GM21423 (cell line): Measurements from ENCODE around the gene PIH1D1.
A peak's percentile ranks its signal among the peaks of the same experiment; 100 is the strongest.
"Not testable (repeated sequence)": the region's sequence is repeated elsewhere in the genome, so short reads cannot be mapped to it uniquely, and the experiment has no call there.

Source experiments
- ATAC-seq: cut with Tn5 transposase; IDR thresholded peaks from one replicate; pipeline ENCODE4 v1.9.1; 2021; ENCODE audit warnings: mild to moderate bottlenecking, moderate library complexity; ENCODE audit not compliant: unreplicated experiment

Gene PIH1D1

GRCh38 chr19:49456326-49456725, 4.7 kb upstream of the PIH1D1 start:
- no peak for ATAC-seq

- no peak for ATAC-seq
These were observed 4.2 kb upstream of the PIH1D1 start for GRCh38 chr19:49455773-49456172.

GRCh38 chr19:49453757-49454240, 2.2 kb upstream of the PIH1D1 start:
- ATAC-seq, result no peak

GRCh38 chr19:49453013-49453756, 1.6 kb upstream of the PIH1D1 start, which contains the start of gene ALDH16A1:
Gene ALDH16A1, plus strand, starts transcription at chr19:49453225. Its CDS starts 107 bp downstream, at chr19:49453332.
- ATAC-seq, result peak; percentile 83

GRCh38 chr19:49450405-49450804, 1.2 kb downstream of the PIH1D1 start:
- ATAC-seq, result no peak

- no peak for ATAC-seq
These were observed 3.2 kb downstream of the PIH1D1 start for GRCh38 chr19:49448432-49448786.

GRCh38 chr19:49447485-49448431, 3.9 kb downstream of the PIH1D1 start:
- no peak for ATAC-seq

- no peak for ATAC-seq
These were observed 5.6 kb downstream of the PIH1D1 start for GRCh38 chr19:49445997-49446396.

- not testable (repeated sequence) for ATAC-seq
These were observed 7.4 kb downstream of the PIH1D1 start for GRCh38 chr19:49444100-49444700.

- ATAC-seq, result peak; percentile 86
These were observed 8.1 kb downstream of the PIH1D1 start for GRCh38 chr19:49443366-49444099.

- ATAC-seq, result no peak
These were observed 8.7 kb downstream of the PIH1D1 start for GRCh38 chr19:49442771-49443365.

- ATAC-seq, result no peak
These were observed 9.3 kb downstream of the PIH1D1 start for GRCh38 chr19:49442354-49442753.

- no peak for ATAC-seq
These were observed 9.7 kb downstream of the PIH1D1 start for GRCh38 chr19:49441960-49442350.

GRCh38 chr19:49441210-49441959, 10.2 kb downstream of the PIH1D1 start, which contains the start of gene SLC17A7:
Gene SLC17A7, minus strand, starts transcription at chr19:49441527. Its CDS starts 148 bp downstream, at chr19:49441379.
- no peak for ATAC-seq

GRCh38 chr19:49440439-49441209, 11.0 kb downstream of the PIH1D1 start:
- ATAC-seq, result no peak

GRCh38 chr19:49439836-49440235, 11.8 kb downstream of the PIH1D1 start:
- ATAC-seq, result no peak

- ATAC-seq, result no peak
These were observed 13.4 kb downstream of the PIH1D1 start for GRCh38 chr19:49438261-49438660.

GRCh38 chr19:49437231-49437630, 14.4 kb downstream of the PIH1D1 start:
- ATAC-seq, result no peak
